Right lobe of liver (tissue), 4 donors: ENCODE results near the gene NEB.

Source experiments
- CTCF ChIP-seq, 4 donors: fragments of 200-600 bp in 3 of 4; fragments of 450-650 bp in 1 of 4; IDR thresholded peaks; one replicate each; pipeline versions ENCODE4 v1.5.1 to v1.8.0; 2016 to 2022; ENCODE audit warnings: antibody characterized with exemption in 4 of 4, mild to moderate bottlenecking in 2 of 4
- POLR2A ChIP-seq: fragments of 450-650 bp; IDR thresholded peaks from one replicate; pipeline ENCODE4 v1.6.1; 2017; ENCODE audit warnings: antibody characterized with exemption, mild to moderate bottlenecking
- donor health status: DM: no; HTN: no; CAD: no.
- donor health status: DM: no; HTN: no; CAD: no.
- donor health status: DM: no; HTN: yes; CAD: no.

GRCh38 chr2:151756820-151757219, 22.5 kb upstream of the NEB start:
- TF ChIP-seq CTCF (IDR thresholded peaks at IDR 0.05) (no peak), POLR2A (no peak)
